Kasumi-1 (cell line): ENCODE data around the gene ASB5.

Source experiments
- DNase-seq, 2 experiments: peaks; one replicate each; lab custom pipeline; 2025; lab: John Stamatoyannopoulos, UW

The ASB5 gene

GRCh38 chr4:176277162-176277904 is 8.3 kb upstream of the ASB5 start:
- DNase-seq: peak; percentile 17 to 64

- DNase-seq: no peak
Measured at GRCh38 chr4:176276710-176277109, 7.7 kb upstream of the ASB5 start.

GRCh38 chr4:176274441-176274840 is 5.4 kb upstream of the ASB5 start:
- no peak for DNase-seq

- DNase-seq: no peak
Measured at GRCh38 chr4:176273736-176274135, 4.7 kb upstream of the ASB5 start.

GRCh38 chr4:176272799-176273198 is 3.8 kb upstream of the ASB5 start:
- DNase-seq: no peak

GRCh38 chr4:176271749-176272148 is 2.7 kb upstream of the ASB5 start:
- no peak for DNase-seq

GRCh38 chr4:176270669-176271068 is 1.6 kb upstream of the ASB5 start:
- no peak for DNase-seq

- no peak for DNase-seq
Measured at GRCh38 chr4:176266026-176266425, 3.0 kb downstream of the ASB5 start.

- DNase-seq: no peak
Measured at GRCh38 chr4:176262243-176262642, 6.8 kb downstream of the ASB5 start.

GRCh38 chr4:176261481-176261880 is 7.5 kb downstream of the ASB5 start:
- DNase-seq: no peak

- DNase-seq: no peak
Measured at GRCh38 chr4:176261018-176261417, 8.0 kb downstream of the ASB5 start.

GRCh38 chr4:176259330-176260090 is 9.5 kb downstream of the ASB5 start:
- DNase-seq: no peak

GRCh38 chr4:176258135-176258534 is 10.9 kb downstream of the ASB5 start:
- no peak for DNase-seq

- DNase-seq: no peak
Measured at GRCh38 chr4:176256921-176257320, 12.1 kb downstream of the ASB5 start.

GRCh38 chr4:176242764-176243347 is 26.2 kb downstream of the ASB5 start:
- DNase-seq: no peak

GRCh38 chr4:176241703-176242102 is 27.3 kb downstream of the ASB5 start:
- DNase-seq: no peak

GRCh38 chr4:176238826-176239225 is 30.2 kb downstream of the ASB5 start:
- no peak for DNase-seq

GRCh38 chr4:176238157-176238610 is 30.8 kb downstream of the ASB5 start:
- no peak for DNase-seq

GRCh38 chr4:176236946-176237345 is 32.1 kb downstream of the ASB5 start:
- DNase-seq: no peak

- no peak for DNase-seq
Measured at GRCh38 chr4:176230836-176231235, 38.2 kb downstream of the ASB5 start.

- no peak for DNase-seq
Measured at GRCh38 chr4:176229645-176230044, 39.4 kb downstream of the ASB5 start.

- no peak for DNase-seq
Measured at GRCh38 chr4:176226736-176227135, 42.3 kb downstream of the ASB5 start.

GRCh38 chr4:176223561-176223960 is 45.5 kb downstream of the ASB5 start:
- no peak for DNase-seq
